ENCODE results near the gene CD28. TPM values are rescaled to one million over a fixed set of nuclear protein-coding genes. Genes with fewer than 3 reads are reported as not detected.

Gene CD28
- total RNA-seq, 1 donor from 2014 or later: 0.17 TPM

DNA sequence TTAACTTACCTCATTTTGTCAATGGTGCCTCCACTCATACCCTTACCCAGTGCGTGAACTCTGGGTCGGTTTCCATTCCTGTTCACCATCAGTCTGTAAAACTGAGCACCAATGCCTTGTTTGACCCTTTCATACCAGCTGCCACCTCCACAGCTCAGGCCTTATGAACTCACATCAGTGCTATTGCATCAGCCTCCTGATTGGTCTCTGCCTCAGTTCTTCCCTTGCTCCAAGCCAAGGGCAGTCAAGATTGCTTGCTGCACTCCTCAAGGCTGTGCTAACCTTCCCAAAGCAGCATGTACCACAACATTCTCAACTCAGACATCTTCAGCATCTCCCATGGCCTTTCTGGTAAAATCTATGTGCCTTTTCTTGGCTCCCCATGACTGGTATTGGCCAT, 9.3 kb downstream of the CD28 start:
- Mint-ChIP-seq H3K36me3 (no peaks in the 10 kb centered on the region), H3K27me3 (peaks cover 3% of the 10 kb centered on the region), H3K9me3 (no peaks in the 10 kb centered on the region), H3K27ac (no peak overlapping the region), H3K4me1 (ENCODE audit: unreplicated experiment) (no peaks in the 10 kb centered on the region), H3K4me3 (no peak overlapping the region)
- no peak for DNase-seq (ENCODE audit: extremely low spot score, unreplicated experiment)
- TF ChIP-seq, protein P1, sequence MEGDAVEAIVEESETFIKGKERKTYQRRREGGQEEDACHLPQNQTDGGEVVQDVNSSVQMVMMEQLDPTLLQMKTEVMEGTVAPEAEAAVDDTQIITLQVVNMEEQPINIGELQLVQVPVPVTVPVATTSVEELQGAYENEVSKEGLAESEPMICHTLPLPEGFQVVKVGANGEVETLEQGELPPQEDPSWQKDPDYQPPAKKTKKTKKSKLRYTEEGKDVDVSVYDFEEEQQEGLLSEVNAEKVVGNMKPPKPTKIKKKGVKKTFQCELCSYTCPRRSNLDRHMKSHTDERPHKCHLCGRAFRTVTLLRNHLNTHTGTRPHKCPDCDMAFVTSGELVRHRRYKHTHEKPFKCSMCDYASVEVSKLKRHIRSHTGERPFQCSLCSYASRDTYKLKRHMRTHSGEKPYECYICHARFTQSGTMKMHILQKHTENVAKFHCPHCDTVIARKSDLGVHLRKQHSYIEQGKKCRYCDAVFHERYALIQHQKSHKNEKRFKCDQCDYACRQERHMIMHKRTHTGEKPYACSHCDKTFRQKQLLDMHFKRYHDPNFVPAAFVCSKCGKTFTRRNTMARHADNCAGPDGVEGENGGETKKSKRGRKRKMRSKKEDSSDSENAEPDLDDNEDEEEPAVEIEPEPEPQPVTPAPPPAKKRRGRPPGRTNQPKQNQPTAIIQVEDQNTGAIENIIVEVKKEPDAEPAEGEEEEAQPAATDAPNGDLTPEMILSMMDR (conservative IDR thresholded peaks at IDR 0.05): no peak

DNA sequence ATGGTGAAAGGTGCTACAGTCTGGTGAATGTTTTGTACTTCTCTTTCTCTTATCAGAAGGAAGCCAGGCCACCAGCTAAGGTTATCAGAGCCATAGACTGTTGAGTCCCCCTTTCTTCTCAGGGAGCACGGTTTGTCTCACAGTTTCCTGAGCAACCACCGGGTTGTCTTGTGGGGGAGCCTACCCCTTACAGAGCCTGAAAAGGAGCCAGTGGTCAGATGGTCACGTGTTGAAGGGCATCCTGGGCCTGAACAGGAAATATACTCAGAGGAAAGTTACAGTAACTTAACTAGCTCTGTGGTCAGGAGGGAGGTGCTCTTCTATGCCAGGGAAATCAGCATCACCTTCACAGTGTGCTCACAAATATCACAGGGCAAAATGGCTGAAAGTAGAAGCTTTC, 11.6 kb downstream of the CD28 start:
- H3K27ac Mint-ChIP-seq: no peak overlapping the region
- H3K36me3 Mint-ChIP-seq: no peaks in the 10 kb centered on the region
- H3K27me3 Mint-ChIP-seq: peaks cover 7% of the 10 kb centered on the region
- TF ChIP-seq, protein P1 (conservative IDR thresholded peaks at IDR 0.05): no peak
- no peak overlapping the region for H3K4me3 Mint-ChIP-seq
- DNase-seq (ENCODE audit: extremely low spot score, unreplicated experiment): no peak
- H3K4me1 Mint-ChIP-seq (ENCODE audit: unreplicated experiment): peaks cover 13% of the 10 kb centered on the region
- H3K9me3 Mint-ChIP-seq: no peaks in the 10 kb centered on the region

DNA sequence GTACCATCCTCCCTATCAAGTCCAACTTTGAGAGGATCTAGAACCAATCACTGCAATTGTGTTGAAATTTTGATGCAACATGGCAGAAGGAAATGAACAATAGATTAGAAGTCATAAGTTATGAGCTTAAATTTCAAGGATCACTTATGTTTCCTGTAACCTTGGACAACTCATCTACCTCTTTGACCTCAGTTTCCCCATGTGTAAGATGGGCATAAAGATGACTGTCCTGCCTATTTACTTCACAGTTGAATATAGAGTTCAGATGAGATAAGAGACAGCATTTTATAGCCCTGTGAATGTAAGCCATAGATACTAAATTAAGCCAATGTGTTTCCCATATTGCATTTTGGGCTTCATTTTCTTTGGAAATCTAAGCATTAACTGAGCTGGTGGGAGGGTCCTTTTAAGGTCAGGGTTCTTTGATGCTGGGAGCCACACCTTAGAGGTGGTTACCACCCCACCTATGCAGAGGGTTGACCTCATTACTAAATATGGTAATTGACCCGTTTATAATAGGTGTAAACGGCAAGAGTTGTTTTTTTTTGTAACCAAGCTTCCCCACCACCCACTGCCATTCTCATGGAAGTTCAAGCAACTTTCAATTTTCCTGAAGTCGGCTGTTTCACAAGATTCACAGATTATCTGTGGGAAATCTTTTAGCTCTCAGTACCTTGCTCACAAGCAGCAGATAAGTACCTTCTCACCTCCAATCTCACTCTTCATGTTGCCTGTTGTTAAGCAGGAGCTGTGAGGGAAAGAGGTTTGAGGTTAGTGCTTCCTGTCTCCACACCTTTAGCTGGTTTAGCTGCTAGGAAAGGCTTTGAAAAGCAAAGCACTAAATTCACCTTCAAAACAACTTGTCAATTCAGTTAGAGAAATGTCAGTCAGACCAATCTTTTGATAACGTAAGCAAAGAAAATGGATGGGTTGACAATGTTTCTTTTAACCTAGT, 13.3 kb downstream of the CD28 start:
- H3K36me3 Mint-ChIP-seq: no peaks in the 10 kb centered on the region
- H3K27me3 Mint-ChIP-seq: peaks cover 7% of the 10 kb centered on the region
- H3K9me3 Mint-ChIP-seq: no peaks in the 10 kb centered on the region
- no peak overlapping the region for H3K27ac Mint-ChIP-seq
- TF ChIP-seq, protein P1 (conservative IDR thresholded peaks at IDR 0.05): no peak
- no peak for DNase-seq (ENCODE audit: extremely low spot score, unreplicated experiment)
- no peak overlapping the region for H3K4me3 Mint-ChIP-seq
- peaks cover 13% of the 10 kb centered on the region for H3K4me1 Mint-ChIP-seq (ENCODE audit: unreplicated experiment)

DNA sequence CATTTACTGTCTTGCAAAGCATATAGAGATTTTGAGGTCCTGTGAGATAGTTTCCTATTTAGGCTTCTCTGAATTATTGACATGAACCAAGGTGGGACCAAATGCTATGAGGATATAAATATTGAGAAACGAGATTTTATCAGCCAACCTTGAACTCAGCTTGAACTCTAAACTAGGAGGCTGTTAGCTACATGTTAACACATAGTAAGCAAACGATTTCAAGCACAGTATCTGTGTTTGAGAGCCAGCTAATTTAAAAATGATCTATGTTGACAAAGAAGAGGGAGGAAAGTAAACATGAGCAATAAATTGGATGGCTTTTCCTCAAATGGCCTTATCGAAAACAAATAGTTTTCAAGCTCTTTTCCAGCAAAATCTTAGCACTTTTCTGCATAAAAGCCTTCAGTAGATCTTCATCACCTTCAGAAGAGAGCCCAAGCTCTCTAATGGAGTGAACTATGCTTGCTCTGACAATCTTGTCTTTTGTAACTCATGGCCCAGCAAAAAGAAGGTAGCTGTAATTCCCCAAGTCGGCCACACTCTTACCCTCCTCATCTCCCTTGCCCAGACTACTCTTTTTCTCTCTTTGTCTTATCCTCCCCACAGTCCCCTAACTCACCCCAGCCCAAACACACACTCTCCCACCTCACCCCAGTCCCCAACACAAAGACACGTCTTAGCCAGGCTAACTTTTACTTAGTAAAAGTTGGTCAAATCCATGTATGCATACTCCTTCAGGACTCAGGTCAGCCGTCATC, 14.7 kb downstream of the CD28 start:
- Mint-ChIP-seq H3K4me3 (no peak overlapping the region), H3K27me3 (peaks cover 7% of the 10 kb centered on the region), H3K4me1 (ENCODE audit: unreplicated experiment) (peaks cover 13% of the 10 kb centered on the region), H3K27ac (peak overlapping the region; percentile 31), H3K36me3 (no peaks in the 10 kb centered on the region), H3K9me3 (no peaks in the 10 kb centered on the region)
- TF ChIP-seq, protein P1 (conservative IDR thresholded peaks at IDR 0.05): no peak
- DNase-seq (ENCODE audit: extremely low spot score, unreplicated experiment): no peak

DNA sequence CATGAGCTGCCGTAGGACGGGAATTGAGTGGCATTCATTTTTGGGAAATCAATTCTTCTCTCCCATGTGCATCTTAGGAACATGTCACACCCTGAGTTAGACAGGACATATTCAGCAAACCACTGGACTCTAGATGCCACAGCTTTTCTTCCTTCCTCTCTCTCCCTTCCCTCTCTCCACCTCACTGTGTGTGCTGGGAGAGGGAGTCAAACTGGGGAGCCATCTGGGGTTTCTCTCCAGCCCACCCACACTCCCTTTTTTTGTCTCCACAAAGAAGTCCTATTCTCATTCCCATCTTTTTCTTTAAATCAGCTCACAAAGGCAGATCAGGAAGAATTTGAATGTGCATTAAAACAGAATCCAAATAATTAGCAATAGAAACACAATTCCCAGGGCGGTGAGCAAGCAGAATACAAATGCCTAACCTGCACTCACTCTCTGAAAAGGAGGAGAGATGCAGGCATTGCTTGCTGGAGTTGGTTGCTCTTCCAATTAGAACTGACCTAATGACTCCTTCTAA, 15.4 kb downstream of the CD28 start:
- no peak for DNase-seq (ENCODE audit: extremely low spot score, unreplicated experiment)
- no peak overlapping the region for H3K27ac Mint-ChIP-seq
- peaks cover 4% of the 10 kb centered on the region for H3K9me3 Mint-ChIP-seq
- TF ChIP-seq, protein P1 (conservative IDR thresholded peaks at IDR 0.05): no peak
- no peak overlapping the region for H3K4me3 Mint-ChIP-seq
- H3K27me3 Mint-ChIP-seq: peaks cover 7% of the 10 kb centered on the region
- H3K4me1 Mint-ChIP-seq (ENCODE audit: unreplicated experiment): peaks cover 13% of the 10 kb centered on the region
- no peaks in the 10 kb centered on the region for H3K36me3 Mint-ChIP-seq

Data from type B pancreatic cell (in vitro differentiated cells).